GM19438 (cell line): ENCODE measurements around the gene RIMS1.
"Not testable (repeated sequence)": the region's sequence is repeated elsewhere in the genome, so short reads cannot be mapped to it uniquely, and the experiment has no call there.

Source experiments
- ATAC-seq: cut with Tn5 transposase; IDR thresholded peaks from one replicate; pipeline ENCODE4 v1.9.1; 2021; ENCODE audit warnings: low read depth; ENCODE audit not compliant: unreplicated experiment

RIMS1 gene

DNA sequence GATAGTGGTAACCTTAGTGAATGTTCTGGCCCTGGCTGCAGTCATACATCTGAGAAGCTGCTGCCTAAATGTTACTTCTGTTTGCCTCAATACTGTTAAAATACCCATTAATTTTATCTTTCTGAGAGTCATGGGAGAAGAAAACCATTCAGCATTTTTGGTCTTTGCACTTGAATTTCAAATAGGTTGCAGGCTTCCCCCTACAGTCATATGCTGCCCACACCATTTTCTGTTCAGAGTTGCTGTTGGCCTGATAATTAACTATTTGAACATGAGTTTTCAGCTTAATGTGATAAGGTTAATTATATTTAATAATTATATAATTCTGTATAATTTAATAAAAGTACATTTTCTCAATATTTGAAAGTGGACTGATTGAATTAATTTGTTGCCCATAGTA, 410.0 kb downstream of the RIMS1 start:
- ATAC-seq = no peak

DNA sequence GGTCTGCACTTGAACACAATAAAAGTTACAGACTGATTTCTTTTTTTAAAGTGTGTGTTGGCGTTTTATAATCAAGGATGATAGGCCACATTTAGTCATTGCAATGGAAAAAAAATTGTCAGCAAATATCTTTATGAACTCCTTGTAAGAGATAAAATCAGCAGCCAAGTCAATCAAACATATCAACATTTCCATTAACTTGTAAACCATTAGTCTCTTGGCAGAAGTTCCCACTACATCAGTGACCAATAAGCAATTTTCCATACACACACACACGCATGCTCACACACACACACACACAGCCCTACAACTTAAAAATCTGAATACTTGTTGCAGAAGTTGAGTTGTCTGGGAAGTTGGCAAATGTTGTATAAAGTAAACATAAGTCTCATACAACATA, 419.6 kb downstream of the RIMS1 start:
- ATAC-seq = no peak

- no peak for ATAC-seq
Measured at GRCh38 chr6:72316675-72317380, 430.5 kb downstream of the RIMS1 start.

- no peak for ATAC-seq
Measured at GRCh38 chr6:72321788-72322187, 435.4 kb downstream of the RIMS1 start.

- ATAC-seq = no peak
Measured at GRCh38 chr6:72322771-72323170, 436.4 kb downstream of the RIMS1 start.

GRCh38 chr6:72324591-72324990, 438.2 kb downstream of the RIMS1 start:
- ATAC-seq = no peak

DNA sequence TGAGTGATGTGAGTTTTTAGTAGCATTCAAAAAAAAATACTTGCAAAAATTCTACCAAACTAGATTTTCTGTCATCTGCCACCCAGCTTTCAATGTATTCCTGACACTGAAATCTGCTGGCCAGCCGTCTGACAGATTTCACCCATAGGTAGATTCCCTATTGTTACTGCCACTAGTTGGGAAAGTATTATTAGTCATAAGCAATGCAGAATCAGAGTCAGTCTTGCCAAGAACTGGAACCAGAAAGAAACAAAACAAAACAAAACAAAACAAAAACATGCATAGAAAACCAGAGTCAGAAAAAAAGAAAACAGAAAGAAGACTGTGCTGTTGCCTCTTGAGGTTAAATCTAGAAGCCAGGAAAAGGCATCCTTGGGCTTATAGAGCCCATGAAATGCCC, 442.4 kb downstream of the RIMS1 start:
- ATAC-seq = no peak

- ATAC-seq = not testable (repeated sequence)
Measured at GRCh38 chr6:72335203-72335602, 448.9 kb downstream of the RIMS1 start.

DNA sequence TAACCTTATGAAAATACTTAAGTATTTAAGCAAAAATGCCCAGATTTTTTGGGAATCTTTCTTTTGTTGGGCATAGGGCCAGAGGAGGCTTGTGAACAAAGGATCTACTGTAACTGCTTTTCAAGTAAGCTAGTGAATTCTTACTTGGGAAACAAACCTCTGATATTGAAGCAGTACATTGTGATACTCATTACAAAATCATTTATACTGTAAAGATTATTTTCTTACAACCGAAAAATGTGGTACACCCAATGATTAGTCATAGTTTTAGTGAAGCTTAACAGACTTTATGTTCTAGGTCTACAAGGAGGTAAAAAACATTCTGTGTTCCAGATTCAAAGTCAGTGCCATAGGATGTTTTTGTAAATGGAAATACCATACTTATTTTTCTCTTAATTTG, 462.6 kb downstream of the RIMS1 start:
- ATAC-seq = no peak

GRCh38 chr6:72350296-72350881, 464.0 kb downstream of the RIMS1 start:
- ATAC-seq = no peak

- ATAC-seq = no peak
Measured at GRCh38 chr6:72363844-72364740, 477.7 kb downstream of the RIMS1 start.

DNA sequence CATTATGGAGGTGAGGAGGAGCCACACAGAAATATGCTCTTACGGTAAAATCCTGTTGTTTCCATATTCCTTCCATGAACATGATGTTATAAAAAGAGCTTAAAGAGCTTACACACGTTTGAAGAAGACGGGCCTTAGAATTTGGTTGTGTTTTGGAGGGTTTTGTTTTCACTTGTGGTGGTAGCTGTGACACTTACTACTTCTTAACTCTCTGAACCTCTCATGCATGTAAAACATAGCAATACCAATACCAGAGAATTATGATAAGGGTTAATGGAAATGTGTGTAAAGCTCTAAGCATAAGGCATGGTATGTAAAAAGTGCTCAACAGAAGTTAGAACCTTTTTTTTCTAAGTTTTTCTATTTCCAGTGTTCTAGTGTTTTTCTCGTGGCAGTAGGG, 479.4 kb downstream of the RIMS1 start:
- ATAC-seq = no peak

DNA sequence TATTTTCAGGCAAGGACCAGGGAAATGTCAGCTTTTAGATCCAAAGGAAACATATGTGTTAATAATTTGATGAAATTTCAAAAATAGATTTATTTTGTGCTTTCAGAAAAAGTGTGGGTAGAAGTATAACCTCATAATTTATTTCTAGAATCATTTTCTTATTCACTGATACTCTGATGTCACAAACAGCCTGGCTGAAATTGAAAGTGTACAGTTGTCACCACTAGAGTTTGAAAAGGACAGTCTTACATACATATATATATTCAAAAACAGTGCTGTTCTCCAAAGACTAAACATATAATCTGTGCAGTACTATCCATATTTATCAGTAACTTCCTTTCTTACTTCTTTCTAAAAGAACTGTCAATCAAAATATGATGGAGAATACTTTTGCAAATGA, 481.1 kb downstream of the RIMS1 start:
- no peak for ATAC-seq

DNA sequence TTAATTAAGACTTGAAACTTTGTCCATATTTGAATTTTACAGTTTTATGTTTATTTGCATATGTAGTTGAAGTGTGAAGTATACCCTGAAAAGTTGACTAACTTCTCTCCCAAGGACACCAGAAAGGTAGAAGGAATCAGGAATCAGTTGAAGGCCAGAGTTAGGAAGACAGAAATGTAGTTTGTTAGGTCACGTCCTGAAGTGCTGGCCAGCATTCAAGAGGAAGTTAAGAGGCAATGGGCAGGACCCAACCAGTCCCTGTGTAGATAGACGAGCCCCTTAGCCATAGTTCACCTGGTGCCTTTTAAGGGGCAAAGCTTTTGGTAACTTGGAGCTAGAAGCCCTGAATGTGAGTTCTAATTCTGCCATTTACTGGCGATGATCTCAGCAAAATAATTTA, 485.1 kb downstream of the RIMS1 start:
- ATAC-seq = no peak

- ATAC-seq = no peak
Measured at GRCh38 chr6:72374172-72374571, 487.8 kb downstream of the RIMS1 start.

DNA sequence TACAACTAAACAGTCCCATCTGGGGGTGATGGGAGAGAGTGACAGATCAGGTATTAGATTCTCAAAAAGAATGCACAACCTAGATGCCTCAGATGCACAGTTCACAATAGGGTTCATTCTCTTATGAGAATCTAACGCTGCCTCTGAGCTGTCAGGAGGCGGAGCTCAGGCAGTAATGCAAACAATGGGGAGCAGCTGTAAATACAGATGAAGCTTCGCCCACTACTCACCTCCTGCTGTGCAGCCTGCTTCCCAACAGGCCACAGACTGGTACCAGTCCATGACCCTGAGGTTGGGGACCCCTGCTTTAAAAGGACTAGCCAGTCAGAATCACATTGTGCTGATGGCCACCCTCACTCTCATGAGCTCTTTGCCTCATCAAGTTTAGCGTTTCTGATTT, 488.5 kb downstream of the RIMS1 start:
- ATAC-seq = no peak

GRCh38 chr6:72376736-72377135, 490.4 kb downstream of the RIMS1 start:
- ATAC-seq = no peak

- ATAC-seq = no peak
Measured at GRCh38 chr6:72381076-72381475, 494.7 kb downstream of the RIMS1 start.

DNA sequence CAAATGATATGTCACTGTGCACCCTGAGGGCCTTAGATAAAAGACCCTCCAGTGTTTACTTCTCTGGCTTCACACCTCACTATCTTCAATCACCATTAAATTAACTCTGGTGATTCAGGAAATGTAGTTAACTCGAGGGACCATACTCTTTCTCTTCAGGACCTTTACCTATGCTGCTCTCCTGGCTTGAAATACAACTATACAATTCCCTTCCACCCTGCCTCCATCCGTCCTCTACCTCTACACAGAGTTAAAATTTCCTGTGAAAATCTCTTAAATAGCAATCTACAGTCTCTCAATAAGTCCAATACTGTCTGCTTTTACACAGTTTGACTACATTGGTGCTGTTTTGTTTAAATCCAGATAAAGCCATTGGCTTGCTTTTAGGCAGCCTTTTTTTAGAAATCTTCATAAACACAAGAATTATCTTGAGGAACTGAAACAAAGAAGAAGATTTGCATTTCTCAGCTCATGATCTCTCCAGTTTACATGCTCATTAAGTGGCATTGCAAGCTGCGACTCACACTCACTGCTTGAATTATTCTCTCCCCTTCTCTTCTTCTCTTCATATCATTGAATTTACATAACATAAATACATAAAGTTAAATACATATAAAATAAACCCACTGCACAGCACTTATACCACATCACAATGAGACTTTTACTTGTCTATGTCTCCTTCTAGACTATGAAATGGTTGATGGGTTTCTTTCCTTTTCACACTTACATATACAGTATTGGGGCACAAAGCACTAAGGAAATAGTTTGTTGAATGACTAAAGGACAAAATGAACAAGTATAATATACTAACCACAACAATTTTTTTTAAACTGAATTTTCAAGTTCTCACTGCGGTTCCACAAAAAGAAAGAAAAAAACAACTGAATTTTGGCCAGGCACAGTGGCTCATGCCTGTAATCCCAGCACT, 496.5 kb downstream of the RIMS1 start:
- ATAC-seq = peak; percentile 97

DNA sequence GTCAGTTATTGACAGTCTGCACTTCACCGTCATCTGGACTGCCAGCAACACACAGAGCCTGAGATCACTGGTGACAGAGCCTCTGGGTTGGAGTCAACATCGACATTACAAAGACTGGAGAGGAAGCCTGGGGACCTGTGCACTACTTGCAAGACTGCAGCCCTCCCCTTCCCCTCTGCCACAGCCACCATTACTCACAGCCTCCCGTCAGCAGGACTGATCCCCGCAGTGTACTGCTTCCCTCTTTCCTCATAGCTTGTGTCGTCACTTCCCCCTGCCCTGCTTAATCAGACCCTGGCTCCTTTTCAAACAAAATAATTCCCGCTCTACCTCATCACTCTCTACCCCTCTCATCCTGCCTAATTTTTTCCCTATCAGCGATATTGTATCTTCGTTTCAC, 500.0 kb downstream of the RIMS1 start:
- ATAC-seq = no peak

GRCh38 chr6:72389698-72390097, 503.3 kb downstream of the RIMS1 start:
- no peak for ATAC-seq
